B cell (primary cell): ENCODE measurements around the gene AK8. TPM values are rescaled to one million over a fixed set of nuclear protein-coding genes. Genes with fewer than 3 reads are reported as not detected.

Experiments
- ATAC-seq: fragments of 200-7000 bp; cut with Tn5 transposase; one replicate; pipeline ENCODE4 v1.10.0; 2021; ENCODE audit warnings: low read depth, mild to moderate bottlenecking, moderate number of reproducible peaks, moderate library complexity
- CTCF ChIA-PET: fragments of 350-600 bp; sonication (Branson Sonifier 250); formaldehyde crosslinking; loops from one replicate; lab custom pipeline; 2021; ENCODE audit warnings: antibody characterized with exemption, inconsistent platforms; lab: Charles Lee
- POLR2A ChIA-PET: fragments of 350-600 bp; sonication (Branson Sonifier 250); formaldehyde crosslinking; loops from one replicate; lab custom pipeline; 2021; ENCODE audit warnings: antibody characterized with exemption; lab: Charles Lee
- DNase-seq: peaks from one replicate; pipeline ENCODE4 v3.0.0; 2013
- H2AFZ ChIP-seq: 2 replicates; pipeline ENCODE4 v1.6.1; 2012; ENCODE audit warnings: mild to moderate bottlenecking, low read depth, low read length; ENCODE audit not compliant: insufficient read depth, poor library complexity, severe bottlenecking
- H3K27ac ChIP-seq, 2 donors: 1 replicate in 1 of 2; 2 replicates in 1 of 2; pipeline ENCODE4 v1.5.1; 2012 to 2013; ENCODE audit warnings: low read length in 2 of 2, mild to moderate bottlenecking in 2 of 2, moderate library complexity in 1 of 2
- H3K27me3 ChIP-seq, 4 experiments: fragments of 200-600 bp in 1 of 4; sonication (generic) in 1 of 4; replicated peaks in 1 of 4; 1 replicate in 2 of 4; 2 replicates in 2 of 4; pipeline versions ENCODE4 v1.6.1 to v1.7.0; 2013 to 2016; ENCODE audit warnings: low read length in 3 of 4, mild to moderate bottlenecking in 2 of 4, mixed read lengths in 1 of 4, moderate library complexity in 1 of 4; ENCODE audit not compliant: insufficient read depth in 4 of 4, control insufficient read depth in 3 of 4; ENCODE audit errors: control extremely low read depth in 1 of 4
- H3K36me3 ChIP-seq, 2 experiments: replicated peaks in 1 of 2; 1 replicate in 1 of 2; 2 replicates in 1 of 2; pipeline versions ENCODE4 v1.6.1 to v1.7.1; 2013; ENCODE audit warnings: low read length in 1 of 2; ENCODE audit not compliant: insufficient read depth in 2 of 2, control insufficient read depth in 1 of 2; ENCODE audit errors: control extremely low read depth in 1 of 2, extremely low read depth in 1 of 2
- H3K4me1 ChIP-seq, 2 donors: fragments of 200-600 bp in 1 of 2; sonication (generic) in 1 of 2; 1 replicate in 1 of 2; 2 replicates in 1 of 2; pipeline versions ENCODE4 v1.5.1 to v1.6.1; 2013 to 2017; ENCODE audit warnings: low read length in 2 of 2; ENCODE audit not compliant: control insufficient read depth in 2 of 2, insufficient read depth in 2 of 2
- H3K4me2 ChIP-seq: replicated peaks from 2 replicates; pipeline ENCODE3; 2012; ENCODE audit warnings: mild to moderate bottlenecking, low read depth, low read length; ENCODE audit not compliant: poor library complexity, severe bottlenecking
- H3K4me3 ChIP-seq, 5 experiments: fragments of 200-600 bp in 1 of 5; sonication (generic) in 1 of 5; 1 replicate in 3 of 5; 2 replicates in 2 of 5; pipeline versions ENCODE4 v1.5.1 to v1.7.0; 2011 to 2016; ENCODE audit warnings: low read length in 4 of 5, mild to moderate bottlenecking in 4 of 5, low read depth in 2 of 5, control low read depth in 1 of 5, moderate library complexity in 1 of 5; ENCODE audit not compliant: insufficient read depth in 1 of 5; ENCODE audit errors: control extremely low read depth in 1 of 5, extremely low read depth in 1 of 5
- H3K79me2 ChIP-seq: fragments of 200-600 bp; sonication (generic); one replicate; pipeline ENCODE4 v1.6.0; 2016; ENCODE audit warnings: low read length; ENCODE audit not compliant: control insufficient read depth, insufficient read depth
- H3K9ac ChIP-seq: fragments of 200-600 bp; sonication (generic); 2 replicates; pipeline ENCODE4 v1.6.1; 2017; ENCODE audit warnings: mild to moderate bottlenecking, low read length, moderate library complexity
- H3K9me3 ChIP-seq, 3 donors: one replicate each; pipeline versions ENCODE4 v1.6.1 to v1.7.1; 2013; ENCODE audit warnings: low read length in 2 of 3; ENCODE audit not compliant: control insufficient read depth in 2 of 3, insufficient read depth in 1 of 3; ENCODE audit errors: control extremely low read depth in 1 of 3
- H4K20me1 ChIP-seq: 2 replicates; pipeline ENCODE4 v1.6.0; 2012; ENCODE audit warnings: mild to moderate bottlenecking, low read length; ENCODE audit not compliant: insufficient read depth, control insufficient read depth, poor library complexity, severe bottlenecking
- H3K27ac Mint-ChIP-seq: one replicate; pipeline ENCODE4 v1.8.0; 2021; ENCODE audit warnings: mixed read lengths
- H3K27me3 Mint-ChIP-seq: one replicate; pipeline ENCODE4 v1.8.0; 2021; ENCODE audit warnings: mixed read lengths
- H3K4me1 Mint-ChIP-seq: one replicate; pipeline ENCODE4 v1.8.0; 2021; ENCODE audit warnings: mixed read lengths
- H3K4me3 Mint-ChIP-seq: one replicate; pipeline ENCODE4 v1.8.0; 2021; ENCODE audit warnings: mixed read lengths
- H3K9me3 Mint-ChIP-seq: one replicate; pipeline ENCODE4 v1.8.0; 2022; ENCODE audit warnings: mixed read lengths; ENCODE audit not compliant: insufficient read depth
- CTCF ChIP-seq: fragments of 200-600 bp; IDR thresholded peaks from one replicate; pipeline ENCODE4 v1.8.0; 2022; ENCODE audit warnings: antibody characterized with exemption, mild to moderate bottlenecking
- EZH2 ChIP-seq: IDR thresholded peaks from 2 replicates; pipeline ENCODE4 v1.6.1; 2012; ENCODE audit warnings: borderline replicate concordance, low read depth, mild to moderate bottlenecking, moderate library complexity, low read length; ENCODE audit not compliant: insufficient read depth, poor library complexity, severe bottlenecking
- WGBS: methylation state at CpG from one replicate; pipeline ENCODE4 v1.1.5; 2013; ENCODE audit warnings: missing lambda C conversion rate; ENCODE audit not compliant: insufficient coverage; 5-methylcytosine and 5-hydroxymethylcytosine counted together
- intact Hi-C: fragments of 100-400 bp; cut with micrococcal nuclease; formaldehyde crosslinking; loops from one replicate; pipeline ENCODE4 v1.10.0; 2022
- polyA plus RNA-seq: library from polyadenylated mRNA; depleted of rRNA; stranded (reverse); fragments of >200 nt; gene quantifications from 2 replicates; pipeline ENCODE4 v1.2.3, GENCODE V29; 2012
- total RNA-seq, 2 donors: library from RNA; stranded (reverse); fragments of 120-200 nt in 1 of 2; gene quantifications; 1 replicate in 1 of 2; 2 replicates in 1 of 2; pipeline versions ENCODE4 v1.2.3 to v1.2.4, GENCODE V29; 2013 to 2022

AK8 gene
- total and polyA plus RNA-seq, 2 donors (not counting 1 experiment from before 2014, with no cell fraction given) = 1.9 to 8.6 TPM

- Histone ChIP-seq H3K4me3 (no peak overlapping the region), H3K9me3 (peaks cover 0 to 3% (median 0%) of the 10 kb centered on the region in 3 donors), H3K4me2 (no peak overlapping the region), H3K9ac (no peak overlapping the region), H3K4me1 (peaks cover 0 to under 1% of the 10 kb centered on the region in 2 donors), H3K27me3 (peaks cover 0 to 10% (median 2%) of the 10 kb centered on the region in 4 experiments), H3K27ac (no peak overlapping the region), H3K79me2 (no peaks in the 10 kb centered on the region), H3K36me3 (no peaks in the 10 kb centered on the region), H2AFZ (no peak overlapping the region), H4K20me1 (no peaks in the 10 kb centered on the region)
- H3K4me1 Mint-ChIP-seq = peaks cover 6% of the 10 kb centered on the region
- H3K27me3 Mint-ChIP-seq = peaks cover 22% of the 10 kb centered on the region
- 92% methylated on average over 14 of the region's 14 CpGs for WGBS
- intact Hi-C loops = no loop called here
- ATAC-seq = no peak
- H3K27ac Mint-ChIP-seq = no peak overlapping the region
- DNase-seq = no peak
- no peaks in the 10 kb centered on the region for H3K9me3 Mint-ChIP-seq
- H3K4me3 Mint-ChIP-seq = no peak overlapping the region
- CTCF ChIA-PET = no interaction called here
- TF ChIP-seq CTCF (no peak), EZH2 (no peak)
- POLR2A ChIA-PET = no interaction called here
These were observed 63.1 kb downstream of the AK8 start for GRCh38 chr9:132814937-132815336.

GRCh38 chr9:132813115-132813771 is 64.8 kb downstream of the AK8 start:
- H3K9me3 ChIP-seq = peaks cover 0 to 3% (median 0%) of the 10 kb centered on the region in 3 donors
- no peak for ATAC-seq
- no peak overlapping the region for H2AFZ ChIP-seq
- H3K4me1 ChIP-seq = peaks cover 5 to 10% of the 10 kb centered on the region in 2 donors
- 90% methylated on average over 5 of the region's 13 CpGs for WGBS
- intact Hi-C loops = no loop called here
- Mint-ChIP-seq H3K9me3 (no peaks in the 10 kb centered on the region), H3K4me3 (no peak overlapping the region), H3K27me3 (peaks cover 32% of the 10 kb centered on the region), H3K27ac (no peak overlapping the region), H3K4me1 (peaks cover 12% of the 10 kb centered on the region)
- no peak overlapping the region for H3K9ac ChIP-seq
- POLR2A ChIA-PET = no interaction called here
- TF ChIP-seq EZH2 (no peak), CTCF (no peak)
- H3K27me3 ChIP-seq = peaks cover 0 to 10% (median 2%) of the 10 kb centered on the region in 4 experiments
- CTCF ChIA-PET = interaction anchor here (0.6 to 1.3 kb wide), 3 partner anchors 88 to 1736 kb away, joined by 3 to 6 read pairs (median 3); no protein-coding TSS in a partner anchor
- H3K36me3 ChIP-seq = no peaks in the 10 kb centered on the region
- H3K4me2 ChIP-seq = no peak overlapping the region
- no peak overlapping the region for H3K27ac ChIP-seq
- H3K79me2 ChIP-seq = no peaks in the 10 kb centered on the region
- DNase-seq = no peak
- H3K4me3 ChIP-seq = no peak overlapping the region
- H4K20me1 ChIP-seq = no peaks in the 10 kb centered on the region
